K562 (cell line): ENCODE data around the gene FBXW11. TPM values are rescaled to one million over a fixed set of nuclear protein-coding genes. Genes with fewer than 3 reads are reported as not detected.

Source experiments
- ATAC-seq: fragments of 200-7000 bp; cut with Tn5 transposase; 3 replicates; pipeline ENCODE4 v1.9.1; 2020; ENCODE audit warnings: moderate library complexity
- BruUV-seq: library from RNA; stranded (reverse); fragments of 400-500 nt; replicated peaks from 2 replicates; lab custom pipeline; 2021; lab: Mats Ljungman, UMichigan
- CTCF ChIA-PET: fragments of 300-600 bp; formaldehyde crosslinking; extraction: SDS; loops from one replicate; lab custom pipeline; 2021; ENCODE audit warnings: low intra/inter-chr PET ratio; lab: Yijun Ruan, JAX
- POLR2A ChIA-PET: fragments of 300-600, 350-650 bp; sonication (Branson Sonifier 250); formaldehyde crosslinking; extraction: SDS; loops from one replicate; lab custom pipeline; 2021; ENCODE audit warnings: antibody characterized with exemption, inconsistent platforms; lab: Yijun Ruan, JAX
- DNase-seq, 4 experiments: peaks; one replicate each; pipeline versions ENCODE4 v3.0.0 to v3.0.0-alpha.2; 2011 to 2018; ENCODE audit warnings: low spot score in 3 of 4, mixed read lengths in 3 of 4; ENCODE audit errors: extremely low read depth in 1 of 4
- FAIRE-seq: peaks from 2 replicates; lab custom pipeline; 2011; peaks lifted over from hg19 to GRCh38; lab: Jason Lieb, UNC
- H2AFZ ChIP-seq: 2 replicates; pipeline ENCODE4 v1.6.0; 2011; ENCODE audit warnings: low read depth, low read length, control low read depth, inconsistent platforms
- H3K27ac ChIP-seq: fragments of 200-600 bp; 3 replicates; pipeline ENCODE4 v1.8.0; 2011; ENCODE audit warnings: low read depth, mild to moderate bottlenecking, control low read depth, inconsistent platforms, low read length, moderate library complexity, mixed read lengths; ENCODE audit errors: extremely low read depth
- H3K27me3 ChIP-seq, 2 experiments: fragments of 300-600 bp in 1 of 2; 2 replicates in 1 of 2; 3 replicates in 1 of 2; pipeline versions ENCODE4 v1.6.0 to v1.8.0; 2011; ENCODE audit warnings: inconsistent platforms in 2 of 2, low read length in 2 of 2, mild to moderate bottlenecking in 1 of 2, mixed read lengths in 1 of 2, moderate library complexity in 1 of 2; ENCODE audit not compliant: control insufficient read depth in 2 of 2, insufficient read depth in 2 of 2
- H3K36me3 ChIP-seq: fragments of 300-600 bp; 3 replicates; pipeline ENCODE4 v1.8.0; 2011; ENCODE audit warnings: mild to moderate bottlenecking, low read length, inconsistent platforms; ENCODE audit not compliant: control insufficient read depth, insufficient read depth
- H3K4me1 ChIP-seq, 2 experiments: fragments of 200-600 bp in 1 of 2; replicated peaks in 1 of 2; 2 replicates in 1 of 2; 3 replicates in 1 of 2; pipeline versions ENCODE4 v1.5.1 to v1.8.0; 2011; ENCODE audit warnings: inconsistent platforms in 2 of 2, low read length in 2 of 2, mild to moderate bottlenecking in 1 of 2, mixed read lengths in 1 of 2, moderate library complexity in 1 of 2; ENCODE audit not compliant: control insufficient read depth in 2 of 2, insufficient read depth in 2 of 2
- H3K4me2 ChIP-seq: 2 replicates; pipeline ENCODE4 v1.6.1; 2011; ENCODE audit warnings: low read length, control low read depth, inconsistent platforms, mixed read lengths; ENCODE audit not compliant: insufficient read depth
- H3K4me3 ChIP-seq: fragments of 200-600 bp; sonication (generic), shearing (Covaris generic); 2 replicates; pipeline ENCODE4 v1.5.1; 2016; ENCODE audit warnings: control low read depth, inconsistent platforms
- H3K79me2 ChIP-seq: fragments of 200-600 bp; 3 replicates; pipeline ENCODE4 v1.8.0; 2011; ENCODE audit warnings: low read length, inconsistent platforms; ENCODE audit not compliant: control insufficient read depth, insufficient read depth
- H3K9ac ChIP-seq, 2 experiments: 2 replicates each; pipeline versions ENCODE4 v1.6.0 to v1.6.1; 2011; ENCODE audit warnings: low read depth in 2 of 2, low read length in 2 of 2, control low read depth in 1 of 2, inconsistent platforms in 1 of 2, mild to moderate bottlenecking in 1 of 2, mixed read lengths in 1 of 2; ENCODE audit not compliant: insufficient read depth in 1 of 2
- H3K9me1 ChIP-seq: one replicate; pipeline ENCODE4 v1.6.0; 2011; ENCODE audit warnings: inconsistent platforms, mild to moderate bottlenecking, low read length, moderate library complexity; ENCODE audit not compliant: control insufficient read depth, insufficient read depth
- H3K9me3 ChIP-seq: replicated peaks from 2 replicates; pipeline ENCODE4 v1.5.1; 2011; ENCODE audit warnings: low read depth, low read length, inconsistent platforms; ENCODE audit not compliant: control insufficient read depth, insufficient read depth
- H4K20me1 ChIP-seq: replicated peaks from 2 replicates; pipeline ENCODE4 v1.6.1; 2011; ENCODE audit warnings: low read length, inconsistent platforms, mixed read lengths; ENCODE audit not compliant: control insufficient read depth, insufficient read depth
- DEAF1 ChIP-seq: fragments of 450-650 bp; formaldehyde crosslinking; IDR thresholded peaks from 2 replicates; pipeline ENCODE4 v1.4.0; 2020; ENCODE audit warnings: mild to moderate bottlenecking, moderate library complexity
- HDAC3 ChIP-seq: fragments of 450-650 bp; IDR thresholded peaks from 2 replicates; pipeline ENCODE4 v1.6.1; 2018; ENCODE audit warnings: borderline replicate concordance, mild to moderate bottlenecking, moderate library complexity; ENCODE audit not compliant: partially characterized antibody
- KLF10 ChIP-seq: fragments of 250-450 bp; sonication (Bioruptor Pico); IDR thresholded peaks from 2 replicates; pipeline ENCODE4 v1.6.1; 2021; ENCODE audit warnings: matching md5 sums
- MTA1 ChIP-seq: fragments of 450-650 bp; IDR thresholded peaks from 2 replicates; pipeline ENCODE4 v1.6.1; 2017; ENCODE audit warnings: borderline replicate concordance
- PCBP1 ChIP-seq: fragments of 200-400 bp; formaldehyde crosslinking; IDR thresholded peaks from 2 replicates; pipeline ENCODE4 v1.6.1; 2018; ENCODE audit warnings: mild to moderate bottlenecking, low read depth, low read length; ENCODE audit not compliant: poor library complexity, severe bottlenecking
- PRDM10 ChIP-seq: fragments of 450-650 bp; IDR thresholded peaks from 2 replicates; pipeline ENCODE4 v1.6.1; 2018; ENCODE audit not compliant: partially characterized antibody
- SMAD4 ChIP-seq: fragments of 250-450 bp; sonication (Bioruptor Pico); conservative IDR thresholded peaks from 2 replicates; pipeline ENCODE4 v1.8.0; 2021; ENCODE audit warnings: inconsistent platforms, mild to moderate bottlenecking, moderate library complexity
- STAG1 ChIP-seq: sonication (generic); formaldehyde crosslinking; IDR thresholded peaks from 2 replicates; pipeline ENCODE4 v1.5.0; 2020; ENCODE audit warnings: missing genetic modification reagents, borderline replicate concordance
- TRIM24 ChIP-seq, 2 experiments: fragments of 450-650 bp; IDR thresholded peaks; 2 replicates each; pipeline ENCODE4 v1.6.1; 2016
- ZBTB8A ChIP-seq: fragments of 450-650 bp; IDR thresholded peaks from 2 replicates; pipeline ENCODE4 v1.6.1; 2018; ENCODE audit warnings: mild to moderate bottlenecking, moderate library complexity; ENCODE audit not compliant: partially characterized antibody
- ZFP91 ChIP-seq: sonication (generic); formaldehyde crosslinking; IDR thresholded peaks from 2 replicates; pipeline ENCODE4 v1.8.0; 2022; ENCODE audit warnings: mild to moderate bottlenecking, missing genetic modification reagents
- ZKSCAN1 ChIP-seq: fragments of 150-350 bp; IDR thresholded peaks from 2 replicates; pipeline ENCODE4 v1.6.1; 2016; ENCODE audit warnings: low read depth, low read length
- ZNF449 ChIP-seq: fragments of 250-450 bp; sonication (Bioruptor Pico); IDR thresholded peaks from 2 replicates; pipeline ENCODE4 v1.8.0; 2022; ENCODE audit warnings: moderate library complexity, mild to moderate bottlenecking, inconsistent platforms
- WGBS: fragments of 100-300 bp; shearing (Covaris generic); methylation state at CpG from one replicate; pipeline ENCODE4 v1.1.6; 2016; ENCODE audit warnings: low coverage, mixed read lengths; ENCODE audit not compliant: insufficient coverage; ENCODE audit errors: missing lambda C conversion rate; 5-methylcytosine and 5-hydroxymethylcytosine counted together
- in situ Hi-C: fragments of 300-500 bp; cut with MboI; formaldehyde crosslinking; loops from 4 replicates; pipeline ENCODE4 v1.15.0; 2018; ENCODE audit warnings: inconsistent platforms, mixed read lengths
- intact Hi-C: fragments of 100-400 bp; cut with micrococcal nuclease; formaldehyde crosslinking; loops from 2 replicates; pipeline ENCODE4 v1.14.2; 2022
- polyA plus RNA-seq, 8 experiments: library from polyadenylated mRNA; depleted of rRNA in 4 of 8; stranded (reverse) in 5 of 8; unstranded in 3 of 8; fragments of >200 nt; fragmentation: Nextera tagmentation in 2 of 8; fragmentation: Illumina TruSeq in 1 of 8; extraction: Ambion mirVana in 2 of 8; extraction: Trizol in 1 of 8; gene quantifications; 2 replicates each; pipeline versions ENCODE4 v1.2.1 to v1.2.3, GENCODE V29; 2011 to 2014; ENCODE audit warnings: inconsistent platforms in 1 of 8, missing spikeins in 1 of 8
- total RNA-seq, 7 experiments: library from RNA; depleted of rRNA in 6 of 7; stranded (reverse); fragments of >200 nt in 6 of 7; fragmentation: Illumina TruSeq in 2 of 7; extraction: Trizol in 2 of 7; gene quantifications; 2 replicates each; pipeline versions ENCODE4 v1.2.1 to v1.2.3, GENCODE V29; 2011 to 2021; ENCODE audit warnings: low replicate concordance in 1 of 7

Gene FBXW11
- total and polyA plus RNA-seq, 9 of the 15 experiments (the other 6 are each of a cell fraction or from before 2014, with no cell fraction given): 3.0 to 28.6 (median 23.6) TPM

DNA sequence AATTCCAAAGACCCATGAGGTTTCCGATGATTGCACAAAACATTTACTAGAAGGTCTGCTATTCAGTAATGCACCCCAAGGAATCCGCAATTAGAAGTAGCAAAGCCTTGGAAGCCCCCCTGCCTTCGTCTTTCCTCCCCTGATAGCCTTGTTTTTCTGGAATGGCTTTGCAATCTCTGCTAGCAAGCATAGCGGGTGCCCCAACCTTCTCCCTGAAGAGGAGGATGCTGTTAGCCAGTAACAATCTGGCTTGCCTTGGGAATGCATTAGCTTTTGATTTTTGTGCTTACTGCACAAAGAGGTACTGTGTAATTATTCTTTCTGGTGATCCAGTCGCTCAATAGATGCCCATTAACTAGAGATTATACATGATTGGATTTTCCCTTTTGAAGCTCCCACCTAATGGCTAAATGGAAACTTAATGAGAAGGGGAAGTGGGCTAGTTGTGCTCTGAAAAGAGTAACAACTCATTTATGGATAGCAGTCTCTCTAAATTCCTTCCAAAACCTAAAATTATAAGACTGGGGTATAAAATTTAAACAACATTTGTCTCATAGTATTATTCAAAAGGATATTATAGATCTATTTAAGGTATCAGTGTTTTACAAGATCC is 91.6 kb downstream of the FBXW11 start:
- peaks cover 8% of the 10 kb centered on the region; the same call in 1 of the 3 replicates for H3K79me2 ChIP-seq
- TF ChIP-seq ZFP91 (CRISPR knock-in tag) (no peak), KLF10 (CRISPR knock-in tag) (no peak), DEAF1 (CRISPR knock-in tag) (no peak), HDAC3 (no peak), STAG1 (CRISPR knock-in tag) (no peak), ZNF449 (no peak), ZBTB8A (no peak), PRDM10 (no peak), ZKSCAN1 (no peak), SMAD4 (no peak), MTA1 (no peak), TRIM24 (IDR thresholded peaks at IDR 0.05) (no peak), PCBP1 (no peak)

More for the DNA sequence above, 91.6 kb downstream of the FBXW11 start:
- Histone ChIP-seq H3K9me3 (no peaks in the 10 kb centered on the region), H2AFZ (no peak overlapping the region), H3K36me3 (peaks cover 4% of the 10 kb centered on the region; the same call in 2 of the 3 replicates), H3K27ac (no peak overlapping the region), H3K4me2 (no peak overlapping the region), H4K20me1 (peaks cover 16% of the 10 kb centered on the region; the same call in 1 of the 2 replicates), H3K27me3 (no peaks in the 10 kb centered on the region), H3K4me3 (no peak overlapping the region), H3K9me1 (no peaks in the 10 kb centered on the region), H3K9ac (no peak overlapping the region), H3K4me1 (no peaks in the 10 kb centered on the region)
- DNase-seq (no peak), FAIRE-seq (no peak), ATAC-seq (no peak)
- intact Hi-C loops: loop anchor here (10.0 kb wide), 1 partner anchor 380 kb away; no protein-coding TSS in a partner anchor
- ChIA-PET POLR2A (interaction anchor here (0.9 kb wide), 1 partner anchor 130 kb away, joined by 4 read pairs; no protein-coding TSS in a partner anchor), CTCF (interaction anchor here (0.6 to 4.3 kb wide), 2 partner anchors 125 to 168 kb away, joined by 4 to 43 read pairs; no protein-coding TSS in a partner anchor)
- in situ Hi-C loops: loop anchor here (10.0 kb wide), 1 partner anchor 110 kb away; no protein-coding TSS in a partner anchor
- WGBS: 52% methylated on average over 5 of the region's 5 CpGs
- BruUV-seq: no TSS peak
